GM19395 (cell line): ENCODE data around the gene CNTNAP1.

Experiments used
- ATAC-seq: cut with Tn5 transposase; IDR thresholded peaks from one replicate; pipeline ENCODE4 v1.9.1; 2021; ENCODE audit warnings: mild to moderate bottlenecking, moderate library complexity; ENCODE audit not compliant: unreplicated experiment

The CNTNAP1 gene

DNA sequence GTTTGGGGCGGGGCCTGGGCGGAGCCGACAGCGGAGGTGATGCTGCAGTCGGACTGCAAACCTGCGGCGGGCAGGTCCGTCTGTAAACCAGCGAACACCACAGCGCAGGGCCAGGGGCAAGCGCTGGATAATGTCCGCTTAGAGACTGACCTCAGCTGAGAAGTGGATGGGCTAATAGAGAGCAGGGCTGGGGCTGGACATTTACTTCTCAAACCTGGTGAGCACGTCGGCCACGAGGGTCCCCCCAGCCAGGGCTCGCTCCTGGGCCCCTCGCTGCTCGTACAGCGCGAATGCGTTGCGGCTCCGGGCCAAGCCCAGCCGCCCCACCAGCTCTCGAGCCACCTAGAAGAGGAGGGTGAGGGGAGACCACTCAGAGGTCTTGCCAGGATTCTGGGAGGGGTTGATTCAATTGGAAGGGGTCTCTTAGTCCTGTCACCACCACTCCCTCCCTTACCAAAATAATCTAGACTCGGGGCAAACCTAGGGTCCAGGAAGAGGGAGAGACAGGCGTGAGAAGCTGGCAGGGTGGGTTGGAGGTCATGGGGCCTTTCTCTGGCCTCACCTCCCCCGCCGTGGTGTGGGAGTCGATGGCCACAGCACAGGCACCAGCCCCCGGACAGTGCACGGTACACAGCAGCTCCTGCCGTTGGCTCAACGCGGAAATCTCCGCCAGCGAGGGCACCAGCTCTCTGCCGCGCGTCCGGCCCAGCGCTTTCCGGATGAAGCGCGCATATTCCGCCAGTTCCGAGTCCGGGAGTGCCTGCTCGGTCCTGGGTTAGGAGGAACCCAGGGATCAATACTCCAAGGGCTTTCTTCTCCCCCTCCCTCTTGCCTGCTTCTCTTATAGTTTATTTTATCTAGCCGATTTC lies 11.3 kb upstream of the CNTNAP1 start:
- ATAC-seq, result no peak

DNA sequence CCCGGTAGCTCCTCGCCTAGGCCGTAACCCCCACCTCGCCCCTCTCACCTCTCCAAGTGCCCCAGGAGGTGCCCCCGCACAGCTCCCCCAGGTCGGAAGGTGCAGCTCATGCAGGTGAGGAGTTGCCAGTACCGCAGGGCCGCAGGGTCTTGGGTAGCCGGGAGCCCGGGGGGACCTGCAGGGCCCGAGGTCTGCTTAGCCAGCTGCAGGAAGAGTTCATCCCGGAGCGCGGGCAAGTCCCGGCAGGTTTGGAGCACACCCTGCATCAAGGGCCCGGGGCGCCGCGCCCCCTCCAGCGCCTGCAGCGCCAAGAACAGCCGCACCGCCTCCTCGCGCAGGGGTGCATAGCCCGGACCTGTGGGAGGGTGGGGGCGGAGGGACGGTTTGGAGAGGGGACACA lies 10.3 kb upstream of the CNTNAP1 start:
- no peak for ATAC-seq

DNA sequence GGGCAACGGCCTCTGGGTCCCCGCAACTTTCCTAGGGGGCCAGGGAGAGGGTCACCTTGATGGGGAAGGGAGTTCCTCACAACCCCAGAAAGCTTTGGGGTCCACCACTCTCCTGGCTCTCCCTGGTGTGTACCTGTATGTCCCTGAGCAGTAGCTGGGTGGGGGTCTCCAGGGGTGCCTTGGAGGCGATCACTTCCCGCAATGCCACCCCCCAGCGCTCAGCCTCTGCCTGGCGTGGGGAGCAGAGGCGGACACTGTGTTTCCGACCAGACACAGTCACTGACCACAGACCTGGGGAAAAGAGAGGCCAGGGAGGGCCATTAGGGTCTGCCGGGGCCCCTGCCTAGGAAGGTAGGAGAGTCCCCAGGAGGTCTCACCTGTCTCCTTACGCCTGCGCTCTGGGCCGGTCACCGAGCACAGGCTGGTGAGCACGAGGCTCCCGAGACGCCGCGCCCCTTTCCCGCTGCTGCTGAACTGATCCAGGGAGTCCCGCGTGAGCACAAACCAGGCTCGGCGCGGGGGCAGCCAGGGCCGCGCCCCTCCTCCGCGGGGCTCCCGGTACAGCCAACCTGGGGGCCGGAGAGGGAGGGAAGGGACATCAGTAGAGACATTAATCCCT lies 9.0 kb upstream of the CNTNAP1 start:
- no peak for ATAC-seq

DNA sequence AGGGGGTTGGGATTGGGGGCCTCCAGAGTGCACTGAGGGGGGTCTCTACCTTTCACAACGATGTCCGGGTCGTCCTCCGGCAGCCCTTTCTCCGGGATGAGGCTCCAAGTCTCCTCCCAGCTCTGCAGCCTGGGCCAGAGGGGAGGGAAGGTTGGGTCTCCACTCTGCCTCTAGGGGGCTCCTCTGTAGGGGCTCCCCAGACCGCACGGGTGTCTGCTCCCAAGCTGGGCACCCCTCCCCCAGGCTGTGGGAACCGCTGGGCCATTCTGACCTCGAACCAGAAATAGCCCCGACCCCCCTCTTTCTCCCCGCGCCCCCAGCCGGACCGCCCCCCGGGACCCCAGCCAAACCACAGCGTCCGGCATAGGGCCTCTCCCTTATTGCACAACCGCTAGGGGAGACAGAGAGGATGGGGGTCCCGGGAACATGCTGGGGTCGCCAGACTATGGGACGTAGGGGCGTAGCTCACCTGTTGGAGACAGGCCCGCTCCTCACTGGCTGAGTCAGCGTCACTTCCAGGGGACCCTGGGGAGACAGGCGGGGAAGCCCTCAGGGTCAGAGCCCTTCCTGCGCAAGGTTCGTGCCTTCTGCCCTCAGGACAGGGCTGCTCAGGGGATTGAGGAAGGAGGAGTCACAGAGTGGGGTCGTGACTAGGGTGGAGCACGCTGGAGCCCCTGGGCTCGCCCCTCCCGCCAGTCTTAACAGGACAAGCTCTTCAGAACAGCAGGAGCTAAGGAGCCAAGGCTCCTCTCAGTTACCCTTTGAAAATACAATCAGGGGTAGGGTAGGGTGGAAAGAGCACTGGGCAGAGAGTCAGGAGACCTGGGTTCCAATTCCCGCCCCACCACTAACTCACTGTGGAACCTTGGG lies 8.2 kb upstream of the CNTNAP1 start:
- ATAC-seq, result no peak

DNA sequence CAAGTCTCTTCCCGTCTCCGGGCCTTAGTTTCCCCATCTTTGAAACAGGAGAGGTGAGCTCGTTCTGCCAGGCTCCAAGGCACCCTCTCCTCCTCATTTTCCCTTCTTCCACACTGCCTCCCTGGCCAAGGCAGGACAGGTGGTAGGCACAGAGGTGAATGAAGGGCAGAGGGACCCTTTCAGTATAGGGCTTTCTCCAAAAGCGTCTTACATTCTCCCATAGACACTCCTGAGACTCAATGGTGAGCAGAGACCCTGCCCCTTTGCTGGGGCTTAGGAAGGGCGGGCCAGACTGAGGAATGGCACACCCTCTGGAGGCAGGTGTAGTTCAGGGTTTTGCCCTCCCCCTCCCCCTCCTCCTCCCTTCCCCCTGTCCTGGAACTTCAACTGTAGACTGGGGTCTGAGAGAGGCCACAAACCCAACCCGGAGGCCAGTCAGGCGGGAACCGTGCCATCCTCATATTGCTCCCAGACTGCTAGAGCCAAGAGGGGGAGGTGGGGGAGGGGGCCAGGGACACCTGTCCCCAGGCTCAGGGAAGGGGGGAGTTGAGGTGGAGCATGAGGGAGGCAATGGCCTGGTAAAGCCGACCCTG lies 7.5 kb upstream of the CNTNAP1 start:
- ATAC-seq, result no peak

DNA sequence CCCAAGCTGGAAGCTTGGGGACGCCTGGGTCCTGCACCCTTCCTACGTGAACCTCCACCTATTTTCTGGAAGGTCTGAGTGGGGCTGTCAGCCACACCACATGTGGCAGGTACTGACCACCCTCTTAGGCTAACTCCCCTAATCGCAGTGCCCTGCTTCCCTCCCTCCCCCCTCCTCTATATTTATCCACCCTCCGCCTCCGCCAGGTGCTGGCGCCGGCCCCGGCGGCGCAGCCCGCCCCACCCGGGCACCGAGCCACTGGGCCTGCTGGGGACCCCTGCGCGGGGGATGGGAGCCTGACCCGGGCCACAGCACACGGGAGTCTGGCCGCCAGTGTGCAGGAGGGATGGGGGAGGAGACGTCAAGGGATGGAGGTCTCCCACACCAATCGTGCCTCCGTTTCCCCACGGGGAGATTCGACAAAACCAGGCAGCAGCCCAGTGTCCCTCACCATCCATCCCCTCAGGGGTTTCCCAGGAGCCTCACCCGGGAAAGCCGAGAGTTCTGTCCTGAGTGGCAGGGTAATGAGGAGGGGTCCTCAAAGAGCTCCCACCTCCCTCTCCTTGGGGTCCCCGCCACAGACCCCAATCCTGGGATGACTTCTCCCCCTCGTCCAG lies 6.9 kb upstream of the CNTNAP1 start:
- ATAC-seq, result no peak

DNA sequence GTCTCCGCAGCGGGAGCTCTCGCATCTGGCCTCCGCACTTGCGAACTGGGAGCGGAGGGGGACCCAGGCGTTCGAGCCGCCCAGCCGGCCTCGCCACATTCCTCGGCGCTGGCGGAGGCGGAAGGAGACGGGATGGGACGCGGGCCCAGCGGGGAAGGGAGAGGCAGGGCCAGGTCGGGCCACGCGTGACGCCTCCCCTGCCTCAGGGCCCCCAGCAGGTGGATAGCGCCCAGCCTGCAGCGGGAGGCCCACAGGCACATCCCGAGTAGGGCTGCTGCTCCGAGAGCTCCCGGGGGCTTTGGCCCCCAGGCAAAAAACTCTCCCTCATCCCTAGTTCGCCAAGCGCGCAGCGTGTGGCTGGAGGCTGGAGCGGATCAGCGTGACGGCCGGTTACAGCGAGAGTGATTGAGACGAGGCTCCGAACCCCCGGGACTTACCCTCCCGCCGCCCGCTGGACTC lies 6.3 kb upstream of the CNTNAP1 start:
- no peak for ATAC-seq

DNA sequence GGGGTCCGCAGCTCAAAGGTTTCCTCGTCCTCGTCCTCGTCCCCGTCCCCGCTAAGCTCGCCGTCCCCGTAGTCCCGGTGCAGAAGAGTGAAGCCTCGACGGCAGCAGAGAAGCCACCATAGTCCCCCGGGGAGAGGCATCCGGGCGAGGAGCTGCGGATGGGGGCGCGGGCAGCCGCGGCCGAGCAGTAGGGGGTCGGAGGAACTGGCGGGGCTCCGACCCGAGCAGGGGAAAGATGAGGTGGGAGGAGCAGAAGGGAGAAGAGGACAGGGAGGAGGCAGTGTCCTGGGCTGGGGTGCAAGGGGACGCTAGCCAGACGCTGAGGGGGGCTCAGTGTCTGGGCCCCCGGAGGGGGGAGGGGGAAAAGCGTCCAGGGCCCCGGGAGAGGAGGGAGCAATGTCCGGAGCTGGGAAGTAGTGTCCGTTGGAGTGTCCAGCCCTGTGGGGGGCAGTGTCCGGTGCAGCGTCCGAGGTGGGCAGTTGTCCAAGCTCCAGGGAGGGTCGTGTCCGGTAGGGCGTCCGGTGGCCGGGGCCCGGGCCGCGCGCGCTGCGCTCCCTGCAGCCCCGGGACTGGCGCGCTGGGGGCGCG lies 5.8 kb upstream of the CNTNAP1 start, which contains the start of gene PLEKHH3:
Gene PLEKHH3 (minus strand): TSS at position 571 of the 588 bp plus-strand sequence. CDS start 431 bp downstream, at position 140.
- ATAC-seq, result no peak

DNA sequence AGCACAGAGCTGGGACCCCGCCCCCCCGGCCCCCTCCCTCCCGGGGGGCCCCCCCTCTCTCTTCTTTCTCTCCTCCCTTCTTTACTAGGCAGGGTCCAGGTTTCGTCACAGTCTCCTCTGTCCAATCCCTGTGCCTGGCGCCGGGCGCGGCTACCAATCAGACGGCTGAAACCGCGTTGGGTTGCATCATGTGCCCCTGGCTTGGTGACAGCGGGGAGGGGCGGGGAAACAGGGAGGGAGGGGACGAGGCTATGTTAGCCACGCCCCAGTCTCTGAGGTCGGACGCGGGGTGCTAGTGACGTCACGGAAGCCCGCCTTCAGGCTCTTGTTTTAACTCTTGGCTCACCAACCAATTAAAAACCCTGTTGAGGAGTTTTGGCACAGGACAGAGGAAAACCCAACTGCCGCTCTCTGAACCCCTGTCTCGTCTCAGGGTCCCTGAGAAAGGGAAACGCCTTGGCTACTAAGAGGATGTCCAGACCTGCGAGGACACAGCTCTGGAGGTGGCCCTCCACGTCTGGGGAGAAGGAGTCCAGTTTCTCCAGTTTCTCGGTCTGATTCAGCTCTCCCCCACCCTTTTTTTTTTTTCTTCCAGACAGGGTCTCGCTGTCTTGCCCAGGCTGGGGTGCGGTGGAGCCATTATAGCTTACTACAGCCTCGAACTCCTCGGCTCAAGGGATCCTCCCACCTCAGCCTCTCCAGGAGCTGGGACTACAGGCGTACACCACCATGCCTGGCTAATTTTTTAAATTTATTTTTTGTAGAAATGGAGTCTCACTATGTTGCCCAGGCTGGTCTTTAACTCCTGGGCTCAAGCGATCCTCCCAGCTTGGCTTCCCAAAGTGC lies 5.1 kb upstream of the CNTNAP1 start:
- ATAC-seq, result peak; percentile 56

DNA sequence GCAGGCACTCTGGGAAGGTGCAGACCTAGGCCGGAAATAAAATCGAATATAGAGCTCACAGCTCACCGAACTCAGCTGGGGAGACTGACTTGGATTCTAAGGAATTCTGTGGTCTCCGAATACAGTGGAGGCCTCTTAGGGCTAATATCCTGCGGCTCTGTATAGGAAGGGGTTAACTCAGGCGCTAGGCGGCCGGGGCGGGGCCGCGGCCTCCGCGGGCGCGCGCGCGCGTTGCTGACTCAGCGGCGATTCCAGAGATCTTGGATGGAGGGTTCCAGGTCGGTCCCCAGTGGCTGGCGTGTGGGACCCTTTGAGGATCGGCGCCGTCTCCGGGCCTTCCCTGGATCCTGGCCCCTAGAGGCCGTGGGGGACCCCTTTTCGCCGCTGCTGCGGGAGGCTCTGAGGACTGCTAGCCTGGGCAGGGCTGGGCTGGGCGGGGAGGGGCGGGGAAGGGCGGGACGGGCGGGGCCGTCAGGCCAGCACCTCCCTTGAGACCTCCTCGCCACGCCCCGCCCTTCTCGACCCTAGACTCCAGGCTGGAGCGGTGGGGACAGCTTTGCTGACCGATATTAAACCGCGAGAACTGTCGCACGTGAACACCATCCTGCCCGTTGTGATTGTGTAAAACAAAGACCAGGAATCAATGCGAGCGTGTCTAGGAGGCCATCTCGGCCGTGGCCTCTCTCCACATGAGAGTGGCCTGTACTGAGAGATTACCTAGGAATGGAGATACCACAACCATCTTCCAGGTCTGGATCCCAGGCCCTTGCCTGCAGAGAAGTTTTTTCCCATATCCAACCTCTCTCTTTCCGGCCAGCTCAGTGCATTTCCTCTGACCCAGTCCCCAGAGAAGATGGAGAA lies 4.2 kb upstream of the CNTNAP1 start:
- ATAC-seq, result no peak

DNA sequence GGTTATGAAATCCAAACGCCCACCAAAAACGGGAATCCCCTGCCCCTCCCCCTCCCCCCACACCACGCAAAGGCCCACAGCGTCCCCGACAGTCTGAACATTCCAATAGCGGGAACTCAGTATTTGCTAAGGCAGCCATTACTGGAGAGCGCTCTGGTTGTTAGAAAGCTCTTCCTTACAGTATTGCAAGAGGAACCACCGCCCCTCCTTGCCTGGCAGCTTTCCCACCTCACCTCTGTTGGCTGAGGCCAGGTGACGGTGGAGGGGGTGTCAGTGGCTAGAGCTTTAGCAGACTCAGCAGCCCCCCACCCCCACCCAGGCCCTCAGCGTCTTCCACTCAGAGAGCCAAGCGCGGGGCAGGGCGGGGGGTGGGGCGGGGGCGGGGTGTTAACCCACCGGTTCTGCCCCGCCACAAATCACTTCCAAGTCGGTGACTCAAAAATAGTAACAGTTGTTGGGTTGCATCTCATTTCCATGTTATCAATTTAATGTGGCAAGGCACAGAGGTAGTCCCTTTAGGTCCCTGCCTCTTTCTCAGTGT lies 3.3 kb upstream of the CNTNAP1 start:
- ATAC-seq, result no peak

DNA sequence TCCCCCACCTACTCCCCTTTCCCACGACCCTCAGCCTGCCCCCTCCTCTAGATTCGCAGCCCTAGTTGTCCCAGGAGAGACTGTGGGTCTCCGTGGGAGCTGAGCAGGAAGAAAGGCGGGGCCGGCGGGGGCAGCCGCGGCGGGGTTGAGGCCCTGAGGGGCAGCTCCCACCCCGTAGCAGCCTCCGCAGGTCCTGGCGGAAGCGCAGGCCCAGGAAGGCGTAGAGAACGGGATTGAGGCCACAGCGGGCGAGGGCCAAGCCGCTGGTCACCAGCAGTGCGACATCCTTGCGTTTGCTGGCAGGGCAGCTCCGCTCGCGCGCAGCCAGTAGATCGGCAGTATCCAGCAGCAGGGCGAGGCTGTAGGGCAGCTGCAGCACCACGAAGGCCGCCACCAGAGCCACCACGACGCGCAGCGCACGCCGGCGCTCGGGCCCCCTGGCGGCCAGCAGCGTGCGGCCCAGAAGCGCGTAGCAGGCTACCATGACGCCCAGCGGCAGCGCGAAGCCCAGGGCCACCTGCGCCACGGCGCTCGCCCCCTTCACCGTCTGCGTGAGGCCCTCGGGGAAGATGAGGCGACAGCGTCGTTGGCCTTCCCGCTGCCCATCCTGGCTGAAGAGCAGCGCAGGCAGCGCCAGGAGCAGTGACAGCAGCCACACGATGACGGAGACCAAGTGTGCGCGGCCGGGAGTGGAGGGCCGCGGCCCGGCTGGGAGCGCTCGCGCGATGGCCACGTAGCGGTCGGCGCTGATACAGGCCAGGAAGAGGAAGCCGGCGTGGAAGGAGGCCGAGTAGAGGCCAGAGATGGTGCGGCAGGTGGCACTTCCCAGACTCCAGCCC lies 2.6 kb upstream of the CNTNAP1 start:
- no peak for ATAC-seq

DNA sequence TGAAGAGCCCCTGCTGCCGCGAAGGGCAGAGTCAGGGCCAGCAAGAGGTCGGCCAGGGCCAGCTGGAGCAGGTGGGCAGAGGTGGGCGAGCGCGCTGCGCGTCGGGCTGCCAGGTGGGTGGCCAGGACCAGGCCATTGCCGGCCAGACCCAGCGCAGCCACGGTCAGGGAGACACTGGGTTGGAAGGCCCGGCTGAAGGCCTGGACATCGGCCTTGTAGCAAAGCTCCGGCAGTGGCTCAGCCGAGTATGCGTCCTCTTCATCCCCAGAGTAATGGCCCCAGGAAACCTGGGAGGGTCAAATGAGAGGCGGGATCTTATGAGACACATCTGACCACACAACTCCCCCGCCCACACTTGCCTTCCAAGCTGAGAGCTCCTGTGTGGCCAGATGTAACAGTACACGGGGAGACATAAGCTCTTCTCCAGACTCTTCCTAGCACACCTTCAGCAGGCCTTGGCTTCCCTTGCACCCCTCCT lies 2.0 kb upstream of the CNTNAP1 start:
- no peak for ATAC-seq

DNA sequence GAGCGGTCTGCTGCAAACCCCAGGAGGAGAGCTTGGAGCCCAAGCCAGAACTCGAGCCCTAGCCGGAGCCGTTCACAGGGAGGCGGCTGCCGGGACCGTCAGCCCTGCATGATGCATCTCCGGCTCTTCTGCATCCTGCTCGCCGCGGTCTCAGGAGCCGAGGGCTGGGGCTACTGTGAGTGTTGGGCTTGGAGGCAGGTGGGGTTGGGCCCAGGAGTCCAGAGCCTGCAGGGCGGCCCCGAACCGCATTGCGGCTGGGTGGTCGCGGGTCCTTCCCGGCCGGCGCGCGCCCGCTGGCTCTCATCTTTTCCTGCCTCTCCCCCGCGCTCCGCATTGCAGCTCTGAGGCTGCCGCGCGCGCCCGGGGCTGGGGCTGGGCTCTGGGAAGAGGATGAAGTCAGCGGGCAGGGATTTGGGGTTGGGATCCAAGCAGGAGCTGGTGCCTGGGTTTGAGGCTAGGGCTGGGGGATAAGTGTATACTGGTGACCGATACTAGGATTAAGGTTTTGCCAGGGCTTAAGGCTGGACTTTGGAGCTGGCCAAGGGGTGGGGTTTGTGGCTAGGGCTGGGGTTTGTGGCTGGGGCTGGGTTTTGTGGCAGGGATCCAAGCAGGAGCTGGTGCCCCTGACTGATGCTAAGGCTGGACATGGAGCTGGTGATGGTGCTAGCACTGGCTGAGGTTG lies 532 bp downstream of the CNTNAP1 start:
- ATAC-seq, result no peak

DNA sequence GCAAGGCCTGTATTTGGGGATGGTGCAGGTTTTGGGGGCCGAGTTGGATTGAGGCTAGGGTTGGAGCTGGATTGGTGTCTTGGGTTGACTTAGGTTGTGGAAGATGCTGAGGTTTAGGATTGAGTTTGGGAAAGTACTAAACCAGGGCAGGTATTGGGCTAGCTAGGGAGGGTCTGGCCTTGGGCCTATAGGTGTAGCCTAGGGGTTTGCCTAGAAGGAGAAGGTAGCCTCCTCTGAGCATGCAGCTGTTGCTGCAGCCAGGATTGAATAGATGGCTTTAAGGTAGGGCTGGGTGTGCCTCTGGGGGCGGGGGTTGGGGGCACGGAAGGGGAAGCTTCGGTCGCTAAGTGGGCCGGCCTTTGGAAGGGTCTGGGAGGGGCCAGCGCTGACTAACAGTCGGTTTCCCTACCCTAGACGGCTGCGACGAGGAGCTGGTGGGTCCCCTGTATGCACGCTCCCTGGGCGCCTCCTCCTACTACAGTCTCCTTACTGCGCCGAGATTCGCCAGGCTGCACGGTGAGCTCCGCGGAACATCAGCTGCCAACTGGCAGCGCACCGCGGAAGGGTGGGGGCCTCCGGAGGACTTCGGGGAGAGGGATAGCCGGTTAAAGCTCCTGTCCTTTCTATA lies 1.2 kb downstream of the CNTNAP1 start:
- ATAC-seq, result no peak
